GM23338 (cell line): ENCODE results near the gene NABP1. TPM values are rescaled to one million over a fixed set of nuclear protein-coding genes. Genes with fewer than 3 reads are reported as not detected.

Source experiments
- ATAC-seq: fragments of 200-7000 bp; cut with Tn5 transposase; 3 replicates; pipeline ENCODE4 v1.9.1; 2020
- DNase-seq: peaks from one replicate; pipeline ENCODE4 v3.0.0-alpha.2; 2015; ENCODE audit warnings: low spot score
- H2AFZ ChIP-seq: fragments of 200-600 bp; sonication (generic); 2 replicates; pipeline ENCODE4 v1.8.0; 2016; ENCODE audit warnings: antibody characterized with exemption, mild to moderate bottlenecking, moderate library complexity
- H3F3A ChIP-seq: fragments of 200-600 bp; sonication (generic); replicated peaks from 2 replicates; pipeline ENCODE4 v1.8.0; 2017; ENCODE audit warnings: antibody characterized with exemption, mixed run types, low read depth
- H3K27ac ChIP-seq: fragments of 200-600 bp; sonication (generic); 2 replicates; pipeline ENCODE4 v1.6.1; 2016; ENCODE audit warnings: low read depth
- H3K27me3 ChIP-seq: fragments of 200-600 bp; sonication (generic); 2 replicates; pipeline ENCODE4 v1.8.0; 2016; ENCODE audit warnings: mild to moderate bottlenecking, mixed run types, moderate library complexity; ENCODE audit not compliant: insufficient read depth
- H3K36me3 ChIP-seq: fragments of 200-600 bp; sonication (generic); 2 replicates; pipeline ENCODE4 v1.8.0; 2016; ENCODE audit warnings: mild to moderate bottlenecking; ENCODE audit not compliant: insufficient read depth
- H3K4me1 ChIP-seq: fragments of 200-600 bp; sonication (generic); 2 replicates; pipeline ENCODE4 v1.8.0; 2016; ENCODE audit warnings: mild to moderate bottlenecking, moderate library complexity; ENCODE audit not compliant: insufficient read depth
- H3K4me2 ChIP-seq: fragments of 200-600 bp; sonication (generic); 2 replicates; pipeline ENCODE4 v1.7.1; 2017; ENCODE audit warnings: mixed run types
- H3K4me3 ChIP-seq: fragments of 200-600 bp; sonication (generic); 2 replicates; pipeline ENCODE4 v1.6.1; 2016; ENCODE audit warnings: mixed run types
- H3K79me2 ChIP-seq: fragments of 200-600 bp; sonication (generic); replicated peaks from 2 replicates; pipeline ENCODE4 v1.8.0; 2017; ENCODE audit warnings: mild to moderate bottlenecking; ENCODE audit not compliant: insufficient read depth
- H3K9me2 ChIP-seq: fragments of 200-600 bp; sonication (generic); 2 replicates; pipeline ENCODE4 v1.8.0; 2017; ENCODE audit not compliant: insufficient read depth
- H4K20me1 ChIP-seq: fragments of 200-600 bp; sonication (generic); replicated peaks from 2 replicates; pipeline ENCODE4 v1.8.0; 2017; ENCODE audit warnings: mild to moderate bottlenecking; ENCODE audit not compliant: insufficient read depth
- H3K27ac Mint-ChIP-seq: 2 replicates; pipeline ENCODE4 v1.8.0; 2020; ENCODE audit warnings: inconsistent platforms, mild to moderate bottlenecking, moderate library complexity, mixed read lengths
- H3K27me3 Mint-ChIP-seq: 3 replicates; pipeline ENCODE4 v1.8.0; 2022; ENCODE audit warnings: low read depth, mild to moderate bottlenecking, moderate library complexity, mixed read lengths, inconsistent platforms; ENCODE audit not compliant: insufficient read depth, poor library complexity
- H3K36me3 Mint-ChIP-seq: 3 replicates; pipeline ENCODE4 v1.8.0; 2021; ENCODE audit warnings: low read depth, mild to moderate bottlenecking, inconsistent platforms, moderate library complexity, mixed read lengths
- H3K4me1 Mint-ChIP-seq: 3 replicates; pipeline ENCODE4 v1.8.0; 2020; ENCODE audit warnings: mild to moderate bottlenecking, inconsistent platforms, mixed read lengths
- H3K4me3 Mint-ChIP-seq: 3 replicates; pipeline ENCODE4 v1.8.0; 2021; ENCODE audit warnings: moderate library complexity, mild to moderate bottlenecking, inconsistent platforms, mixed read lengths
- H3K9me3 Mint-ChIP-seq: 3 replicates; pipeline ENCODE4 v1.8.0; 2020; ENCODE audit warnings: moderate library complexity, mild to moderate bottlenecking, inconsistent platforms, mixed read lengths
- CREB1 ChIP-seq: fragments of 250-450 bp; sonication (Bioruptor Pico); IDR thresholded peaks from 2 replicates; pipeline ENCODE4 v1.5.0; 2020; ENCODE audit warnings: low read depth, mild to moderate bottlenecking, moderate library complexity
- EZH2 ChIP-seq: fragments of 200-600 bp; sonication (generic); IDR thresholded peaks from one replicate; pipeline ENCODE4 v1.8.0; 2017; ENCODE audit warnings: antibody characterized with exemption, mild to moderate bottlenecking, low read depth; ENCODE audit not compliant: unreplicated experiment
- EZH2phosphoT487 ChIP-seq: fragments of 200-600 bp; sonication (generic); IDR thresholded peaks from one replicate; pipeline ENCODE4 v1.8.1; 2018; ENCODE audit warnings: antibody characterized with exemption; ENCODE audit not compliant: unreplicated experiment
- JUNB ChIP-seq: IDR thresholded peaks from one replicate; pipeline ENCODE4 v1.6.1; 2016; ENCODE audit warnings: antibody characterized with exemption; ENCODE audit not compliant: unreplicated experiment
- NANOG ChIP-seq: IDR thresholded peaks from 2 replicates; pipeline ENCODE4 v1.6.1; 2016; ENCODE audit warnings: antibody characterized with exemption, borderline replicate concordance
- POLR2AphosphoS5 ChIP-seq: IDR thresholded peaks from 2 replicates; pipeline ENCODE4 v1.6.1; 2016; ENCODE audit warnings: antibody characterized with exemption, low read depth
- STAT1 ChIP-seq: IDR thresholded peaks from one replicate; pipeline ENCODE4 v1.6.1; 2016; ENCODE audit warnings: antibody characterized with exemption; ENCODE audit not compliant: unreplicated experiment
- ZNF114 ChIP-seq: fragments of 250-450 bp; sonication (Bioruptor Pico); IDR thresholded peaks from 2 replicates; pipeline ENCODE4 v1.5.0; 2020; ENCODE audit warnings: mild to moderate bottlenecking, moderate library complexity
- ZNF331 ChIP-seq: fragments of 250-450 bp; sonication (Bioruptor Pico); IDR thresholded peaks from 2 replicates; pipeline ENCODE4 v1.5.0; 2020; ENCODE audit warnings: low read depth, mild to moderate bottlenecking, moderate library complexity
- polyA plus RNA-seq: library from polyadenylated mRNA; unstranded; fragments of >200 nt; fragmentation: Nextera tagmentation; extraction: Ambion mirVana; gene quantifications from 2 replicates; pipeline ENCODE4 v1.2.1, GENCODE V29; 2016
- total RNA-seq: library from RNA; depleted of rRNA; stranded (reverse); fragments of >200 nt; shearing (Covaris generic); gene quantifications from 2 replicates; pipeline ENCODE4 v1.2.3, GENCODE V29; 2014
- TF ChIP-seq, protein P1 (sequence below): IDR thresholded peaks from 2 replicates; pipeline ENCODE4 v1.6.1; 2016; ENCODE audit warnings: antibody characterized with exemption
- TF ChIP-seq, protein P2 (sequence below): fragments of 250-450 bp; sonication (Bioruptor Pico); IDR thresholded peaks from 2 replicates; pipeline ENCODE4 v1.5.0; 2020; ENCODE audit warnings: mild to moderate bottlenecking, moderate library complexity
- TF ChIP-seq, protein P3 (sequence below), 2 experiments: fragments of 200-600 bp in 1 of 2; sonication (generic) in 1 of 2; conservative IDR thresholded peaks; 2 replicates each; pipeline versions ENCODE4 v1.5.1 to v1.6.1; 2016 to 2017; ENCODE audit warnings: antibody characterized with exemption in 2 of 2, low read depth in 2 of 2, mild to moderate bottlenecking in 2 of 2, moderate library complexity in 1 of 2
- TF ChIP-seq, protein P4 (sequence below): IDR thresholded peaks from one replicate; pipeline ENCODE4 v1.6.1; 2018; ENCODE audit warnings: antibody characterized with exemption; ENCODE audit not compliant: unreplicated experiment

NABP1 gene
- total and polyA plus RNA-seq, 2 experiments from 2014 or later, result 5.2 to 5.6 TPM

DNA sequence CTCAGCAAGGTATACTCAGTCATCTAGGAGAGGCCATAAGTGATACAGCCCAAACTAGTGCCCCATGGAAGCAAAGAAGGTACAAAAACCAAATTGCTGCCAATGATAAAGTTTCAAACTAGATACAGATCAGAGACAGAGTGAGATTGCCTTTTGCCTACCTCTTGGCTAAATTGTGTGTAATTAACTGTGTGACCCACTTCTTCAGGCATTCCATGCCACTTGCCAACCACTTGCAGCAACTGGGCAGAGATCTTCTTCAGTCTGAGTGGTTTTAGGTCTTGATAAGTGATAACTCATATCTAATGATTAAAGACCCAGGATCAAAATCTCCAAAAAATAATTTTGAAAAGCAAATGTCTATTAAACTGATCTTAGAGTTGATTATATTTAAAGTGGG, 21.1 kb upstream of the NABP1 start:
- Histone ChIP-seq H3K36me3 (no peaks in the 10 kb centered on the region), H2AFZ (no peak overlapping the region), H4K20me1 (no peaks in the 10 kb centered on the region), H3K27me3 (no peaks in the 10 kb centered on the region), H3K4me3 (no peak overlapping the region), H3K27ac (no peak overlapping the region), H3K4me2 (no peak overlapping the region), H3K9me2 (no peaks in the 10 kb centered on the region), H3F3A (no peaks in the 10 kb centered on the region), H3K4me1 (no peaks in the 10 kb centered on the region), H3K79me2 (no peaks in the 10 kb centered on the region)
- Mint-ChIP-seq H3K36me3 (no peaks in the 10 kb centered on the region), H3K27me3 (no peaks in the 10 kb centered on the region), H3K9me3 (no peaks in the 10 kb centered on the region; the same call in 2 of the 3 replicates), H3K27ac (no peak overlapping the region), H3K4me3 (no peak overlapping the region), H3K4me1 (no peaks in the 10 kb centered on the region)
- no peak for DNase-seq
- TF ChIP-seq, protein P1, sequence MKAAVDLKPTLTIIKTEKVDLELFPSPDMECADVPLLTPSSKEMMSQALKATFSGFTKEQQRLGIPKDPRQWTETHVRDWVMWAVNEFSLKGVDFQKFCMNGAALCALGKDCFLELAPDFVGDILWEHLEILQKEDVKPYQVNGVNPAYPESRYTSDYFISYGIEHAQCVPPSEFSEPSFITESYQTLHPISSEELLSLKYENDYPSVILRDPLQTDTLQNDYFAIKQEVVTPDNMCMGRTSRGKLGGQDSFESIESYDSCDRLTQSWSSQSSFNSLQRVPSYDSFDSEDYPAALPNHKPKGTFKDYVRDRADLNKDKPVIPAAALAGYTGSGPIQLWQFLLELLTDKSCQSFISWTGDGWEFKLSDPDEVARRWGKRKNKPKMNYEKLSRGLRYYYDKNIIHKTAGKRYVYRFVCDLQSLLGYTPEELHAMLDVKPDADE, result no peak
- TF ChIP-seq, protein P2, sequence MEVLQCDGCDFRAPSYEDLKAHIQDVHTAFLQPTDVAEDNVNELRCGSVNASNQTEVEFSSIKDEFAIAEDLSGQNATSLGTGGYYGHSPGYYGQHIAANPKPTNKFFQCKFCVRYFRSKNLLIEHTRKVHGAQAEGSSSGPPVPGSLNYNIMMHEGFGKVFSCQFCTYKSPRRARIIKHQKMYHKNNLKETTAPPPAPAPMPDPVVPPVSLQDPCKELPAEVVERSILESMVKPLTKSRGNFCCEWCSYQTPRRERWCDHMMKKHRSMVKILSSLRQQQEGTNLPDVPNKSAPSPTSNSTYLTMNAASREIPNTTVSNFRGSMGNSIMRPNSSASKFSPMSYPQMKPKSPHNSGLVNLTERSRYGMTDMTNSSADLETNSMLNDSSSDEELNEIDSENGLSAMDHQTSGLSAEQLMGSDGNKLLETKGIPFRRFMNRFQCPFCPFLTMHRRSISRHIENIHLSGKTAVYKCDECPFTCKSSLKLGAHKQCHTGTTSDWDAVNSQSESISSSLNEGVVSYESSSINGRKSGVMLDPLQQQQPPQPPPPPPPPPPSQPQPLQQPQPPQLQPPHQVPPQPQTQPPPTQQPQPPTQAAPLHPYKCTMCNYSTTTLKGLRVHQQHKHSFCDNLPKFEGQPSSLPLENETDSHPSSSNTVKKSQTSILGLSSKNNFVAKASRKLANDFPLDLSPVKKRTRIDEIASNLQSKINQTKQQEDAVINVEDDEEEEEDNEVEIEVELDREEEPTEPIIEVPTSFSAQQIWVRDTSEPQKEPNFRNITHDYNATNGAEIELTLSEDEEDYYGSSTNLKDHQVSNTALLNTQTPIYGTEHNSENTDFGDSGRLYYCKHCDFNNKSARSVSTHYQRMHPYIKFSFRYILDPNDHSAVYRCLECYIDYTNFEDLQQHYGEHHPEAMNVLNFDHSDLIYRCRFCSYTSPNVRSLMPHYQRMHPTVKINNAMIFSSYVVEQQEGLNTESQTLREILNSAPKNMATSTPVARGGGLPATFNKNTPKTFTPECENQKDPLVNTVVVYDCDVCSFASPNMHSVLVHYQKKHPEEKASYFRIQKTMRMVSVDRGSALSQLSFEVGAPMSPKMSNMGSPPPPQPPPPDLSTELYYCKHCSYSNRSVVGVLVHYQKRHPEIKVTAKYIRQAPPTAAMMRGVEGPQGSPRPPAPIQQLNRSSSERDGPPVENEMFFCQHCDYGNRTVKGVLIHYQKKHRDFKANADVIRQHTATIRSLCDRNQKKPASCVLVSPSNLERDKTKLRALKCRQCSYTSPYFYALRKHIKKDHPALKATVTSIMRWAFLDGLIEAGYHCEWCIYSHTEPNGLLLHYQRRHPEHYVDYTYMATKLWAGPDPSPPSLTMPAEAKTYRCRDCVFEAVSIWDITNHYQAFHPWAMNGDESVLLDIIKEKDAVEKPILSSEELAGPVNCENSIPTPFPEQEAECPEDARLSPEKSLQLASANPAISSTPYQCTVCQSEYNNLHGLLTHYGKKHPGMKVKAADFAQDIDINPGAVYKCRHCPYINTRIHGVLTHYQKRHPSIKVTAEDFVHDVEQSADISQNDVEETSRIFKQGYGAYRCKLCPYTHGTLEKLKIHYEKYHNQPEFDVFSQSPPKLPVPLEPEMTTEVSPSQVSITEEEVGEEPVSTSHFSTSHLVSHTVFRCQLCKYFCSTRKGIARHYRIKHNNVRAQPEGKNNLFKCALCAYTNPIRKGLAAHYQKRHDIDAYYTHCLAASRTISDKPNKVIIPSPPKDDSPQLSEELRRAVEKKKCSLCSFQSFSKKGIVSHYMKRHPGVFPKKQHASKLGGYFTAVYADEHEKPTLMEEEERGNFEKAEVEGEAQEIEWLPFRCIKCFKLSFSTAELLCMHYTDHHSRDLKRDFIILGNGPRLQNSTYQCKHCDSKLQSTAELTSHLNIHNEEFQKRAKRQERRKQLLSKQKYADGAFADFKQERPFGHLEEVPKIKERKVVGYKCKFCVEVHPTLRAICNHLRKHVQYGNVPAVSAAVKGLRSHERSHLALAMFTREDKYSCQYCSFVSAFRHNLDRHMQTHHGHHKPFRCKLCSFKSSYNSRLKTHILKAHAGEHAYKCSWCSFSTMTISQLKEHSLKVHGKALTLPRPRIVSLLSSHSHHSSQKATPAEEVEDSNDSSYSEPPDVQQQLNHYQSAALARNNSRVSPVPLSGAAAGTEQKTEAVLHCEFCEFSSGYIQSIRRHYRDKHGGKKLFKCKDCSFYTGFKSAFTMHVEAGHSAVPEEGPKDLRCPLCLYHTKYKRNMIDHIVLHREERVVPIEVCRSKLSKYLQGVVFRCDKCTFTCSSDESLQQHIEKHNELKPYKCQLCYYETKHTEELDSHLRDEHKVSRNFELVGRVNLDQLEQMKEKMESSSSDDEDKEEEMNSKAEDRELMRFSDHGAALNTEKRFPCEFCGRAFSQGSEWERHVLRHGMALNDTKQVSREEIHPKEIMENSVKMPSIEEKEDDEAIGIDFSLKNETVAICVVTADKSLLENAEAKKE, result no peak
- TF ChIP-seq NANOG (no peak), EZH2phosphoT487 (no peak), CREB1 (no peak), EZH2 (no peak), STAT1 (no peak), POLR2AphosphoS5 (no peak), ZNF114 (CRISPR knock-in tag) (no peak), JUNB (no peak), ZNF331 (CRISPR knock-in tag) (no peak)
- TF ChIP-seq, protein P3, sequence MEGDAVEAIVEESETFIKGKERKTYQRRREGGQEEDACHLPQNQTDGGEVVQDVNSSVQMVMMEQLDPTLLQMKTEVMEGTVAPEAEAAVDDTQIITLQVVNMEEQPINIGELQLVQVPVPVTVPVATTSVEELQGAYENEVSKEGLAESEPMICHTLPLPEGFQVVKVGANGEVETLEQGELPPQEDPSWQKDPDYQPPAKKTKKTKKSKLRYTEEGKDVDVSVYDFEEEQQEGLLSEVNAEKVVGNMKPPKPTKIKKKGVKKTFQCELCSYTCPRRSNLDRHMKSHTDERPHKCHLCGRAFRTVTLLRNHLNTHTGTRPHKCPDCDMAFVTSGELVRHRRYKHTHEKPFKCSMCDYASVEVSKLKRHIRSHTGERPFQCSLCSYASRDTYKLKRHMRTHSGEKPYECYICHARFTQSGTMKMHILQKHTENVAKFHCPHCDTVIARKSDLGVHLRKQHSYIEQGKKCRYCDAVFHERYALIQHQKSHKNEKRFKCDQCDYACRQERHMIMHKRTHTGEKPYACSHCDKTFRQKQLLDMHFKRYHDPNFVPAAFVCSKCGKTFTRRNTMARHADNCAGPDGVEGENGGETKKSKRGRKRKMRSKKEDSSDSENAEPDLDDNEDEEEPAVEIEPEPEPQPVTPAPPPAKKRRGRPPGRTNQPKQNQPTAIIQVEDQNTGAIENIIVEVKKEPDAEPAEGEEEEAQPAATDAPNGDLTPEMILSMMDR (conservative IDR thresholded peaks at IDR 0.05; ENCODE audit: low read depth in 2 of 2), result no peak
- TF ChIP-seq, protein P4, sequence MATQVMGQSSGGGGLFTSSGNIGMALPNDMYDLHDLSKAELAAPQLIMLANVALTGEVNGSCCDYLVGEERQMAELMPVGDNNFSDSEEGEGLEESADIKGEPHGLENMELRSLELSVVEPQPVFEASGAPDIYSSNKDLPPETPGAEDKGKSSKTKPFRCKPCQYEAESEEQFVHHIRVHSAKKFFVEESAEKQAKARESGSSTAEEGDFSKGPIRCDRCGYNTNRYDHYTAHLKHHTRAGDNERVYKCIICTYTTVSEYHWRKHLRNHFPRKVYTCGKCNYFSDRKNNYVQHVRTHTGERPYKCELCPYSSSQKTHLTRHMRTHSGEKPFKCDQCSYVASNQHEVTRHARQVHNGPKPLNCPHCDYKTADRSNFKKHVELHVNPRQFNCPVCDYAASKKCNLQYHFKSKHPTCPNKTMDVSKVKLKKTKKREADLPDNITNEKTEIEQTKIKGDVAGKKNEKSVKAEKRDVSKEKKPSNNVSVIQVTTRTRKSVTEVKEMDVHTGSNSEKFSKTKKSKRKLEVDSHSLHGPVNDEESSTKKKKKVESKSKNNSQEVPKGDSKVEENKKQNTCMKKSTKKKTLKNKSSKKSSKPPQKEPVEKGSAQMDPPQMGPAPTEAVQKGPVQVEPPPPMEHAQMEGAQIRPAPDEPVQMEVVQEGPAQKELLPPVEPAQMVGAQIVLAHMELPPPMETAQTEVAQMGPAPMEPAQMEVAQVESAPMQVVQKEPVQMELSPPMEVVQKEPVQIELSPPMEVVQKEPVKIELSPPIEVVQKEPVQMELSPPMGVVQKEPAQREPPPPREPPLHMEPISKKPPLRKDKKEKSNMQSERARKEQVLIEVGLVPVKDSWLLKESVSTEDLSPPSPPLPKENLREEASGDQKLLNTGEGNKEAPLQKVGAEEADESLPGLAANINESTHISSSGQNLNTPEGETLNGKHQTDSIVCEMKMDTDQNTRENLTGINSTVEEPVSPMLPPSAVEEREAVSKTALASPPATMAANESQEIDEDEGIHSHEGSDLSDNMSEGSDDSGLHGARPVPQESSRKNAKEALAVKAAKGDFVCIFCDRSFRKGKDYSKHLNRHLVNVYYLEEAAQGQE, result no peak
- no peak for ATAC-seq
